HFFc6 (cell line): ENCODE measurements around the gene ANKRD11. TPM values are rescaled to one million over a fixed set of nuclear protein-coding genes. Genes with fewer than 3 reads are reported as not detected.
A peak's percentile ranks its signal among the peaks of the same experiment; 100 is the strongest.

ENCODE experiments used
- DNase-seq: peaks from one replicate; pipeline ENCODE4 v3.0.0-alpha.2; 2018
- H3K27ac Mint-ChIP-seq: 2 replicates; pipeline ENCODE4 v1.8.0; 2020; ENCODE audit warnings: mild to moderate bottlenecking, mixed read lengths
- H3K27me3 Mint-ChIP-seq: 2 replicates; pipeline ENCODE4 v1.8.0; 2021; ENCODE audit warnings: mild to moderate bottlenecking, moderate library complexity, mixed read lengths; ENCODE audit not compliant: insufficient read depth
- H3K36me3 Mint-ChIP-seq: 2 replicates; pipeline ENCODE4 v1.8.0; 2021; ENCODE audit warnings: low read depth, mixed read lengths
- H3K4me1 Mint-ChIP-seq: 2 replicates; pipeline ENCODE4 v1.8.0; 2020; ENCODE audit warnings: low read depth, mixed read lengths
- H3K4me3 Mint-ChIP-seq: 2 replicates; pipeline ENCODE4 v1.8.0; 2020; ENCODE audit warnings: mild to moderate bottlenecking, moderate library complexity, mixed read lengths
- H3K9me3 Mint-ChIP-seq: 2 replicates; pipeline ENCODE4 v1.8.0; 2020; ENCODE audit warnings: mild to moderate bottlenecking, mixed read lengths
- CTCF ChIP-seq: fragments of 200-600 bp; sonication (generic); IDR thresholded peaks from 2 replicates; pipeline ENCODE4 v1.5.0; 2021; ENCODE audit warnings: antibody characterized with exemption, mild to moderate bottlenecking
- total RNA-seq, 6 experiments: library from RNA; stranded (reverse); fragmentation: NEBNext Ultra II Directional; extraction: Animal tissue kit (Norgen Biotek cat#: 25700); gene quantifications; 2 replicates in 1 of 6; 3 replicates in 5 of 6; pipeline ENCODE4 v1.2.3, GENCODE V29; 2021

Gene ANKRD11
- total RNA-seq, 6 experiments from 2014 or later = 110 to 120 (median 116) TPM

DNA sequence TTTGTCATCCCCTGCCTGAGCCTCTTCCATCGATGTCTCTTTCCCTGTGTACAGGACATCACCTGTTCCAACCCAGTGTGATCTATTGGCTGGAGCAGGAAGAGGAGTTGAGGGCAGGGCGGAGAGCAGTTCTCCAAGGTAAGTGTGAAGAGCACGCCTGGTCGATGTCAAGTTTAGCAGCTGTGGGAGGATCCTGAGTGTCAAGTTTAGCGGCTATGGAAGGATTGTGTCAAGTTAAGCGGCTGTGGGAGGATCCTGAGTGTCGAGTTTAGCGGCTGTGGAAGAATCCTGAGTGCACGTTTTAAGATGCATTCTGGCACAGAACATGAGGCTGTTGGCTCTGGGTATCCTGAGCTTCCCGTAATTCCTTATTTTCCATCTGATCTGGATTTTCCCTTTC, 265.7 kb downstream of the ANKRD11 start:
- Mint-ChIP-seq H3K4me3 (no peak overlapping the region), H3K27ac (no peak overlapping the region), H3K27me3 (peaks cover 2% of the 10 kb centered on the region; the same call in 1 of the 2 replicates), H3K9me3 (peaks cover 48% of the 10 kb centered on the region), H3K4me1 (peaks cover under 1% of the 10 kb centered on the region; the same call in 1 of the 2 replicates), H3K36me3 (peaks cover 84% of the 10 kb centered on the region)
- no peak for TF ChIP-seq CTCF
- DNase-seq = no peak

DNA sequence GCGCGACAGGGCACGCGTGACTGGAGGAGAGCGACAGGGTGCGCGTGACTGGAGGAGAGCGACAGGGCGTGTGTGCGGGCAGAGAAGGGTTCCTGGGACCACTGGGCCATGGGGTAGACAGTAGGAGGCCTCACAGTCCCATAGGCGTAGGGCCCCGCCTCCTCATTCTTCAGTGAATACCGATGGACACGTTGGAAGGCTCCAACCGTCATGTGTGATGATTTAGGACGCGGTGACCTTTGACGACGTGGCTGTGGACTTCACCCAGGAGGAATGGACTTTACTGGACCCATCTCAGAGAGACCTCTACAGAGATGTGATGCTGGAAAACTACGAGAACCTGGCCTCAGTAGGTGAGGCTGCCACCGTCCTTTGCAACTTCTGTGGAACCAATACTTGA, 267.4 kb downstream of the ANKRD11 start:
- peaks cover 74% of the 10 kb centered on the region for H3K36me3 Mint-ChIP-seq
- H3K4me3 Mint-ChIP-seq = no peak overlapping the region

GRCh38 chr16:89221604-89222003, 268.8 kb downstream of the ANKRD11 start:
- H3K27me3 Mint-ChIP-seq = peaks cover 2% of the 10 kb centered on the region; the same call in 1 of the 2 replicates
- peaks cover 61% of the 10 kb centered on the region for H3K36me3 Mint-ChIP-seq
- H3K9me3 Mint-ChIP-seq = peaks cover 21% of the 10 kb centered on the region
- no peak for DNase-seq
- peaks cover 12% of the 10 kb centered on the region for H3K4me1 Mint-ChIP-seq
- no peak overlapping the region for H3K4me3 Mint-ChIP-seq
- TF ChIP-seq CTCF = no peak
- no peak overlapping the region for H3K27ac Mint-ChIP-seq

More for the DNA sequence above, 267.4 kb downstream of the ANKRD11 start:
- TF ChIP-seq CTCF = no peak
- Mint-ChIP-seq H3K27me3 (peaks cover 2% of the 10 kb centered on the region; the same call in 1 of the 2 replicates), H3K27ac (no peak overlapping the region), H3K4me1 (peaks cover 7% of the 10 kb centered on the region), H3K9me3 (peaks cover 35% of the 10 kb centered on the region)
- DNase-seq = no peak

GRCh38 chr16:89219365-89219764, 271.0 kb downstream of the ANKRD11 start:
- no peak overlapping the region; the same call in 1 of the 2 replicates for H3K27ac Mint-ChIP-seq
- no peak for DNase-seq
- H3K4me3 Mint-ChIP-seq = peak overlapping the region; percentile 74
- peaks cover 27% of the 10 kb centered on the region for H3K4me1 Mint-ChIP-seq
- peaks cover under 1% of the 10 kb centered on the region; the same call in 1 of the 2 replicates for H3K9me3 Mint-ChIP-seq
- TF ChIP-seq CTCF = no peak
- H3K27me3 Mint-ChIP-seq = peaks cover 2% of the 10 kb centered on the region; the same call in 1 of the 2 replicates
- peaks cover 39% of the 10 kb centered on the region for H3K36me3 Mint-ChIP-seq

Other genes starting within 250 kb of the ANKRD11 start
- 10 to 100 TPM; 81.5 to 97.0 (median 89.6) TPM for gene SPG7, start 17.8 kb upstream of the ANKRD11 start, total RNA-seq
- gene RPL13, start 70.1 kb upstream of the ANKRD11 start, total RNA-seq = 1,000 to 10,000 TPM; 1,572 to 1,808 (median 1,628) TPM
- gene CPNE7, start 85.2 kb upstream of the ANKRD11 start, total RNA-seq = 10 to 100 TPM; 17.6 to 22.2 (median 19.3) TPM
- not detected for gene DPEP1, start 123.1 kb upstream of the ANKRD11 start, total RNA-seq
- gene CHMP1A, start 167.1 kb upstream of the ANKRD11 start, total RNA-seq = 10 to 100 TPM; 85.6 to 93.1 (median 87.2) TPM
- gene SPATA33, start 167.3 kb upstream of the ANKRD11 start, total RNA-seq = 10 to 100 TPM in 1 of 6 experiments, 1 to 10 TPM in 5; 6.3 to 10.1 (median 7.8) TPM
- gene CDK10, start 196.1 kb upstream of the ANKRD11 start, total RNA-seq = 10 to 100 TPM; 45.5 to 61.7 (median 48.6) TPM
- 1 to 10 TPM; 5.6 to 6.9 (median 5.9) TPM for gene SPATA2L, start 211.1 kb upstream of the ANKRD11 start, total RNA-seq
- 10 to 100 TPM; 12.7 to 19.3 (median 16.1) TPM for gene VPS9D1, start 230.3 kb upstream of the ANKRD11 start, total RNA-seq
- gene ZNF276, start 231.0 kb upstream of the ANKRD11 start, total RNA-seq = 10 to 100 TPM in 3 of 6 experiments, 1 to 10 TPM in 3; 7.8 to 16.7 (median 9.7) TPM